Measurements from ENCODE around the gene EHF. TPM values are rescaled to one million over a fixed set of nuclear protein-coding genes. Genes with fewer than 3 reads are reported as not detected.

Gene EHF
- total and polyA plus RNA-seq, 2 of the 13 experiments (the other 11 are each of a cell fraction or from before 2014, with no cell fraction given) = 0.04 to 0.46 TPM

DNA sequence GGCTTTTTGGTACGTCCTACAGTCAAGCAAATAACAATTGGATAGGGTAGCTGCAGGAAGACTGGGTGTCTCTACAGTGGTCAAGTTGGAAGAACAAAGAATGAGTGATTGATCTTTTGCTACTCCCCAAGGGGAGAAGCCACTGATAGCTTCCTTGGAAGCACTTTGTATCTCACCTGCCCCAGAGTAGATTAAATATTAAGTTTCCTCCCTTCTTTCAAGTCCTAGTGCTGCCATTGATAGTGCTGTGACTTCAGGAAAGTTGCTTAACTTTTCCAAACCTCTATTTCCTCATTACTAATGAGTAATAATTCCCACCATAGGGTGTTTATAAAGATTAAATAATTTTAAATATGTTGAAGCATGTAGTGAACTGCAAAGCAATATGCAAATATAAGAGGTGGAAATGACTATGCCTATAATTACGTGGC, 35.6 kb upstream of the EHF start:
- ATAC-seq (peak; percentile 29; the same call in 2 of the 3 replicates), DNase-seq (ENCODE audit: low spot score) (no peak), FAIRE-seq (no peak)
- ChIA-PET POLR2A (interaction anchor here (0.6 to 4.5 kb wide), 6 partner anchors 15 to 200 kb away, joined by 3 to 23 read pairs (median 5); partner anchors contain the start of gene ELF5), CTCF (ENCODE audit: low intra/inter-chr PET ratio, low total read pairs) (interaction anchor here (2.7 to 3.5 kb wide), 2 partner anchors 305 to 314 kb away, joined by 16 to 56 read pairs; no protein-coding TSS in a partner anchor)
- no peaks in the 10 kb centered on the region for H3K36me3 ChIP-seq (replicated peaks in 1 of 2; ENCODE audit: control insufficient read depth in 1 of 2, insufficient read depth in 2 of 2, low read length in 2 of 2)
- in situ Hi-C loops (cut with HindIII; ENCODE audit: extremely low pct_ligation_motif_present, low pct_unique_long_range_greater_than_20kb) (loop anchor here (5.0 to 25.0 kb wide), 2 partner anchors 307 to 802 kb away; no protein-coding TSS in a partner anchor), intact Hi-C loops (cut with micrococcal nuclease; ENCODE audit: unreplicated experiment) (loop anchor here (1.0 to 5.0 kb wide), 2 partner anchors 72 to 807 kb away; partner anchors contain the start of gene ELF5)
- H3K9ac ChIP-seq (ENCODE audit: insufficient read depth, low read depth, low read length) = no peak overlapping the region; the same call in 1 of the 2 replicates
- H3K9me3 ChIP-seq (ENCODE audit: low read length) = no peaks in the 10 kb centered on the region
- H2AFZ ChIP-seq (ENCODE audit: low read length) = no peak overlapping the region
- H3K4me1 ChIP-seq (ENCODE audit: insufficient read depth, low read length) = peaks cover 40% of the 10 kb centered on the region
- H3K27ac ChIP-seq (ENCODE audit: extremely low read length, insufficient read depth, low read length) = peak overlapping the region; percentile 51
- no peaks in the 10 kb centered on the region for H3K79me2 ChIP-seq (ENCODE audit: insufficient read depth, low read length)
- WGBS (ENCODE audit: low lambda C conversion rate) = 29% methylated on average over 2 of the region's 2 CpGs
- H3K4me2 ChIP-seq (ENCODE audit: low read depth, low read length) = peak overlapping the region; percentile 78
- H3K4me3 ChIP-seq (replicated peaks in 1 of 3; ENCODE audit: insufficient read depth in 1 of 3, low read depth in 2 of 3, low read length in 3 of 3) = peak overlapping the region in 2 of 3 experiments; percentile 48 to 56; a peak in 2 of 6 replicates
- no peaks in the 10 kb centered on the region for H4K20me1 ChIP-seq (ENCODE audit: insufficient read depth, low read length)
- no TSS peak for BruUV-seq (replicated peaks)
- no peaks in the 10 kb centered on the region for H3K27me3 ChIP-seq (ENCODE audit: control insufficient read depth in 1 of 2, insufficient read depth in 2 of 2, low read length in 2 of 2)
- TF ChIP-seq ZNF674 (CRISPR knock-in tag; IDR thresholded peaks at IDR 0.05; ENCODE audit: low read depth) (no peak), GATAD2A (CRISPR knock-in tag; IDR thresholded peaks at IDR 0.05) (peak; percentile 21; the same call in 1 of the 2 replicates), ZNF282 (IDR thresholded peaks at IDR 0.05; ENCODE audit: partially characterized antibody) (no peak), MED8 (CRISPR knock-in tag; IDR thresholded peaks at IDR 0.05; ENCODE audit: insufficient replicate concordance) (no peak), ARID5B (CRISPR knock-in tag; IDR thresholded peaks at IDR 0.05) (peak; percentile 3; the same call in 1 of the 2 replicates), MED1 (CRISPR knock-in tag; IDR thresholded peaks at IDR 0.05) (no peak), NCOA1 (CRISPR knock-in tag; IDR thresholded peaks at IDR 0.05) (no peak), ZMYM2 (CRISPR knock-in tag; IDR thresholded peaks at IDR 0.05) (no peak), CEBPB (IDR thresholded peaks at IDR 0.05; ENCODE audit: borderline replicate concordance, low read depth, low read length) (peak; percentile 62; the same call in 1 of the 2 replicates), ZNF720 (CRISPR knock-in tag; IDR thresholded peaks at IDR 0.05) (no peak), ZBTB20 (CRISPR knock-in tag; IDR thresholded peaks at IDR 0.05; ENCODE audit: borderline replicate concordance, low read depth) (no peak), HNF4G (IDR thresholded peaks at IDR 0.05; ENCODE audit: borderline replicate concordance, low read depth, low read length) (no peak), HNF4G (CRISPR knock-in tag; IDR thresholded peaks at IDR 0.05; ENCODE audit: borderline replicate concordance, low read depth) (no peak), CEBPG (CRISPR knock-in tag; IDR thresholded peaks at IDR 0.05) (peak; percentile 53; the same call in 1 of the 2 replicates), CBX2 (IDR thresholded peaks at IDR 0.05; ENCODE audit: low read depth, low read length) (no peak), CBX2 (CRISPR knock-in tag; IDR thresholded peaks at IDR 0.05; ENCODE audit: low read depth) (no peak), ZNF598 (CRISPR knock-in tag; IDR thresholded peaks at IDR 0.05; ENCODE audit: borderline replicate concordance) (no peak)
- TF ChIP-seq, protein P1, sequence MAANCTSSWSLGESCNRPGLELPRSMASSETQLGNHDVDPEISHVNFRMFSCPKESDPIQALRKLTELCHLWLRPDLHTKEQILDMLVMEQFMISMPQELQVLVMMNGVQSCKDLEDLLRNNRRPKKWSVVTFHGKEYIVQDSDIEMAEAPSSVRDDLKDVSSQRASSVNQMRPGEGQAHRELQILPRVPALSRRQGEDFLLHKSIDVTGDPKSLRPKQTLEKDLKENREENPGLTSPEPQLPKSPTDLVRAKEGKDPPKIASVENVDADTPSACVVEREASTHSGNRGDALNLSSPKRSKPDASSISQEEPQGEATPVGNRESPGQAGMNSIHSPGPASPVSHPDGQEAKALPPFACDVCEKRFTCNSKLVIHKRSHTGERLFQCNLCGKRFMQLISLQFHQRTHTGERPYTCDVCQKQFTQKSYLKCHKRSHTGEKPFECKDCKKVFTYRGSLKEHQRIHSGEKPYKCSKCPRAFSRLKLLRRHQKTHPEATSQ (CRISPR knock-in tag; IDR thresholded peaks at IDR 0.05; ENCODE audit: borderline replicate concordance) = no peak

Measured in HepG2 (cell line).